SK-N-SH (cell line): ENCODE data around the gene NMNAT2. TPM values are rescaled to one million over a fixed set of nuclear protein-coding genes. Genes with fewer than 3 reads are reported as not detected.

Experiments used
- CTCF ChIA-PET: fragments of 300-600, 350-600 bp; formaldehyde crosslinking; extraction: SDS; loops from one replicate; lab custom pipeline; 2021; lab: Yijun Ruan, JAX
- POLR2A ChIA-PET: fragments of 350-600 bp; sonication (Branson Sonifier 250); formaldehyde crosslinking; extraction: SDS; loops from one replicate; lab custom pipeline; 2020; ENCODE audit warnings: antibody characterized with exemption, inconsistent platforms; lab: Yijun Ruan, JAX
- DNase-seq: peaks from one replicate; pipeline ENCODE4 v3.0.0; 2012
- H2AFZ ChIP-seq: fragments of 200-600 bp; sonication (generic); 2 replicates; pipeline ENCODE4 v1.8.1; 2016; ENCODE audit warnings: antibody characterized with exemption, mild to moderate bottlenecking, low read depth
- H3F3A ChIP-seq: fragments of 200-600 bp; sonication (generic); replicated peaks from 2 replicates; pipeline ENCODE3; 2016; ENCODE audit warnings: antibody characterized with exemption, mild to moderate bottlenecking; ENCODE audit not compliant: insufficient read depth
- H3K27ac ChIP-seq, 2 experiments: fragments of 200-500 bp in 1 of 2; fragments of 200-600 bp in 1 of 2; sonication (Bioruptor generic) in 1 of 2; sonication (generic), shearing (Covaris generic) in 1 of 2; 2 replicates each; pipeline versions ENCODE4 v1.5.1 to v1.6.1; 2014 to 2016; ENCODE audit warnings: low read depth in 2 of 2, inconsistent platforms in 1 of 2, low read length in 1 of 2, mild to moderate bottlenecking in 1 of 2, mixed read lengths in 1 of 2
- H3K27me3 ChIP-seq: fragments of 200-600 bp; sonication (generic), shearing (Covaris generic); 2 replicates; pipeline ENCODE4 v1.6.1; 2016; ENCODE audit warnings: mixed run types; ENCODE audit not compliant: insufficient read depth
- H3K36me3 ChIP-seq, 2 experiments: fragments of 200-500 bp in 1 of 2; fragments of 200-600 bp in 1 of 2; sonication (Bioruptor generic) in 1 of 2; sonication (generic) in 1 of 2; replicated peaks in 1 of 2; 2 replicates each; pipeline versions ENCODE3 to v1.5.1; 2014 to 2016; ENCODE audit warnings: low read length in 1 of 2, mild to moderate bottlenecking in 1 of 2; ENCODE audit not compliant: insufficient read depth in 2 of 2, control insufficient read depth in 1 of 2
- H3K4me1 ChIP-seq, 2 experiments: fragments of 200-500 bp in 1 of 2; fragments of 200-600 bp in 1 of 2; sonication (Bioruptor generic) in 1 of 2; sonication (generic), shearing (Covaris generic) in 1 of 2; 2 replicates each; pipeline versions ENCODE4 v1.5.1 to v1.6.1; 2014 to 2016; ENCODE audit warnings: low read depth in 1 of 2, low read length in 1 of 2, mixed run types in 1 of 2; ENCODE audit not compliant: insufficient read depth in 2 of 2, control insufficient read depth in 1 of 2
- H3K4me2 ChIP-seq: fragments of 200-600 bp; sonication (generic), shearing (Covaris generic); 2 replicates; pipeline ENCODE4 v1.6.1; 2017; ENCODE audit warnings: mixed run types
- H3K4me3 ChIP-seq, 2 experiments: fragments of 200-500 bp in 1 of 2; fragments of 200-600 bp in 1 of 2; sonication (Bioruptor generic) in 1 of 2; sonication (generic), shearing (Covaris generic) in 1 of 2; 2 replicates each; pipeline versions ENCODE4 v1.5.1 to v1.8.1; 2014 to 2016; ENCODE audit warnings: low read depth in 2 of 2, inconsistent platforms in 1 of 2, low read length in 1 of 2, mild to moderate bottlenecking in 1 of 2, mixed read lengths in 1 of 2, moderate library complexity in 1 of 2
- H3K79me2 ChIP-seq: fragments of 200-600 bp; sonication (generic); 2 replicates; pipeline ENCODE4 v1.8.1; 2017; ENCODE audit warnings: mild to moderate bottlenecking; ENCODE audit not compliant: insufficient read depth
- H3K9ac ChIP-seq: fragments of 200-600 bp; sonication (generic); 2 replicates; pipeline ENCODE4 v1.6.1; 2017; ENCODE audit warnings: mixed run types
- H3K9me2 ChIP-seq: fragments of 200-600 bp; sonication (generic); 2 replicates; pipeline ENCODE4 v1.6.1; 2017; ENCODE audit warnings: mixed run types
- H3K9me3 ChIP-seq: fragments of 200-600 bp; sonication (generic); 2 replicates; pipeline ENCODE4 v1.6.1; 2017; ENCODE audit warnings: mixed run types, mild to moderate bottlenecking, moderate library complexity
- H4K20me1 ChIP-seq: fragments of 200-600 bp; sonication (generic); 2 replicates; pipeline ENCODE4 v1.6.1; 2017; ENCODE audit warnings: mild to moderate bottlenecking, mixed run types; ENCODE audit not compliant: insufficient read depth
- CHD2 ChIP-seq: fragments of 150-350 bp; IDR thresholded peaks from 2 replicates; pipeline ENCODE4 v1.6.1; 2018; ENCODE audit warnings: low read length; ENCODE audit not compliant: partially characterized antibody
- EP300 ChIP-seq, 2 experiments: IDR thresholded peaks; 2 replicates each; pipeline versions ENCODE4 v1.4.0 to v1.6.1; 2012; ENCODE audit warnings: borderline replicate concordance in 1 of 2, low read depth in 1 of 2, low read length in 1 of 2
- EZH2phosphoT487 ChIP-seq: fragments of 200-600 bp; sonication (generic); IDR thresholded peaks from 2 replicates; pipeline ENCODE4 v1.6.1; 2017; ENCODE audit warnings: low read depth, mixed run types, mild to moderate bottlenecking, antibody characterized with exemption, moderate library complexity, borderline replicate concordance
- FOSL2 ChIP-seq: IDR thresholded peaks from 2 replicates; pipeline ENCODE4 v1.4.0; 2012; ENCODE audit warnings: low read depth, mild to moderate bottlenecking, moderate library complexity, borderline replicate concordance
- FOXJ3 ChIP-seq: sonication (generic); formaldehyde crosslinking; IDR thresholded peaks from 2 replicates; pipeline ENCODE4 v1.5.1; 2020; ENCODE audit warnings: mild to moderate bottlenecking, missing genetic modification reagents
- GABPA ChIP-seq: IDR thresholded peaks from 2 replicates; pipeline ENCODE4 v1.4.0; 2012; ENCODE audit warnings: low read depth, mild to moderate bottlenecking
- GATA2 ChIP-seq: sonication (generic); formaldehyde crosslinking; IDR thresholded peaks from 2 replicates; pipeline ENCODE4 v1.5.0; 2020; ENCODE audit warnings: mild to moderate bottlenecking, missing genetic modification reagents
- MAX ChIP-seq: IDR thresholded peaks from 2 replicates; pipeline ENCODE4 v1.4.0; 2012; ENCODE audit warnings: low read depth
- NFIC ChIP-seq: IDR thresholded peaks from 2 replicates; pipeline ENCODE4 v1.4.0; 2012; ENCODE audit warnings: borderline replicate concordance
- NRF1 ChIP-seq: IDR thresholded peaks from 2 replicates; pipeline ENCODE4 v1.6.1; 2012; ENCODE audit warnings: low read depth, mild to moderate bottlenecking, low read length
- PBX3 ChIP-seq: IDR thresholded peaks from 2 replicates; pipeline ENCODE4; 2012
- POLR2AphosphoS5 ChIP-seq: IDR thresholded peaks from 2 replicates; pipeline ENCODE4 v1.6.1; 2012; ENCODE audit warnings: low read depth, low read length
- RAD21 ChIP-seq: IDR thresholded peaks from 2 replicates; pipeline ENCODE4 v1.6.1; 2012; ENCODE audit warnings: mild to moderate bottlenecking, low read length
- RCOR1 ChIP-seq: fragments of 150-350 bp; IDR thresholded peaks from 2 replicates; pipeline ENCODE4 v1.6.1; 2017; ENCODE audit warnings: antibody characterized with exemption, low read length
- RFX5 ChIP-seq: IDR thresholded peaks from 2 replicates; pipeline ENCODE4 v1.6.1; 2012; ENCODE audit warnings: mild to moderate bottlenecking, improper control_type of control experiment, low read length
- RXRA ChIP-seq: IDR thresholded peaks from 2 replicates; pipeline ENCODE4 v1.4.0; 2012; ENCODE audit warnings: low read depth, mild to moderate bottlenecking, borderline replicate concordance
- SIN3A ChIP-seq: IDR thresholded peaks from 2 replicates; pipeline ENCODE4 v1.6.1; 2012; ENCODE audit warnings: low read depth, mild to moderate bottlenecking, low read length, moderate library complexity, borderline replicate concordance
- TCF12 ChIP-seq: IDR thresholded peaks from 2 replicates; pipeline ENCODE4 v1.4.0; 2012
- TEAD4 ChIP-seq: IDR thresholded peaks from 2 replicates; pipeline ENCODE4 v1.4.0; 2012; ENCODE audit warnings: mild to moderate bottlenecking, borderline replicate concordance; ENCODE audit not compliant: insufficient read depth
- YY1 ChIP-seq: IDR thresholded peaks from 2 replicates; pipeline ENCODE4 v1.4.0; 2012; ENCODE audit warnings: low read depth, mild to moderate bottlenecking
- WGBS: methylation state at CpG from one replicate; pipeline ENCODE4 v1.1.6; 2017; ENCODE audit warnings: low lambda C conversion rate; 5-methylcytosine and 5-hydroxymethylcytosine counted together
- polyA plus RNA-seq, 3 experiments: library from polyadenylated mRNA; depleted of rRNA; stranded (reverse); fragments of >200 nt; gene quantifications; 2 replicates each; pipeline ENCODE4 v1.2.3, GENCODE V29; 2012
- TF ChIP-seq, protein P1 (sequence below): fragments of 150-350 bp; IDR thresholded peaks from 2 replicates; pipeline ENCODE4 v1.6.1; 2017; ENCODE audit warnings: antibody characterized with exemption, low read length, low read depth, borderline replicate concordance
- TF ChIP-seq, protein P2 (sequence below): fragments of 200-600 bp; sonication (generic); IDR thresholded peaks from 2 replicates; pipeline ENCODE4 v1.6.1; 2017; ENCODE audit warnings: antibody characterized with exemption, mild to moderate bottlenecking, moderate library complexity
- TF ChIP-seq, protein P3 (sequence below): fragments of 150-350 bp; IDR thresholded peaks from 2 replicates; pipeline ENCODE4 v1.6.1; 2016; ENCODE audit warnings: mild to moderate bottlenecking, low read depth, low read length
- TF ChIP-seq, protein P4 (sequence below): IDR thresholded peaks from 2 replicates; pipeline ENCODE4 v1.4.0; 2012; ENCODE audit warnings: low read depth, borderline replicate concordance

The NMNAT2 gene
- polyA plus RNA-seq, 1 of the 3 experiments (the other 2 are of a cell fraction): 0.07 TPM

GRCh38 chr1:183463566-183463965 is 45.4 kb upstream of the NMNAT2 start:
- no peaks in the 10 kb centered on the region for H3K9me3 ChIP-seq
- H3K4me2 ChIP-seq: no peak overlapping the region
- no peak overlapping the region for H3K4me3 ChIP-seq
- POLR2A ChIA-PET: no interaction called here
- no peaks in the 10 kb centered on the region for H4K20me1 ChIP-seq
- H3K9ac ChIP-seq: no peak overlapping the region
- H3K79me2 ChIP-seq: no peaks in the 10 kb centered on the region
- H3F3A ChIP-seq: no peaks in the 10 kb centered on the region
- H3K4me1 ChIP-seq: no peaks in the 10 kb centered on the region; a peak in 1 of 4 replicates
- CTCF ChIA-PET: interaction anchor here (0.9 to 2.1 kb wide), 3 partner anchors 170 to 452 kb away, joined by 3 to 4 read pairs (median 3); no protein-coding TSS in a partner anchor
- TF ChIP-seq POLR2AphosphoS5 (no peak), FOXJ3 (CRISPR knock-in tag) (no peak), EP300 (IDR thresholded peaks at IDR 0.05; ENCODE audit: borderline replicate concordance in 1 of 2, low read depth in 1 of 2, low read length in 1 of 2) (no peak), TCF12 (no peak), PBX3 (no peak), NFIC (no peak), TEAD4 (no peak), NRF1 (no peak), GATA2 (CRISPR knock-in tag) (no peak), RCOR1 (no peak), FOSL2 (no peak), EZH2phosphoT487 (no peak)
- TF ChIP-seq, protein P1, sequence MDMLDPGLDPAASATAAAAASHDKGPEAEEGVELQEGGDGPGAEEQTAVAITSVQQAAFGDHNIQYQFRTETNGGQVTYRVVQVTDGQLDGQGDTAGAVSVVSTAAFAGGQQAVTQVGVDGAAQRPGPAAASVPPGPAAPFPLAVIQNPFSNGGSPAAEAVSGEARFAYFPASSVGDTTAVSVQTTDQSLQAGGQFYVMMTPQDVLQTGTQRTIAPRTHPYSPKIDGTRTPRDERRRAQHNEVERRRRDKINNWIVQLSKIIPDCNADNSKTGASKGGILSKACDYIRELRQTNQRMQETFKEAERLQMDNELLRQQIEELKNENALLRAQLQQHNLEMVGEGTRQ: no peak
- 42% methylated on average over 2 of the region's 2 CpGs for WGBS
- H3K9me2 ChIP-seq: no peaks in the 10 kb centered on the region
- no peaks in the 10 kb centered on the region for H3K27me3 ChIP-seq
- no peak overlapping the region for H2AFZ ChIP-seq
- DNase-seq: no peak
- no peaks in the 10 kb centered on the region for H3K36me3 ChIP-seq
- no peak overlapping the region for H3K27ac ChIP-seq

- Histone ChIP-seq H3K9me3 (no peaks in the 10 kb centered on the region), H3K4me3 (no peak overlapping the region), H3K27ac (no peak overlapping the region), H3K4me1 (no peaks in the 10 kb centered on the region; a peak in 1 of 4 replicates), H3K79me2 (no peaks in the 10 kb centered on the region), H2AFZ (no peak overlapping the region), H3K27me3 (no peaks in the 10 kb centered on the region), H3K9ac (no peak overlapping the region), H3K9me2 (no peaks in the 10 kb centered on the region), H4K20me1 (no peaks in the 10 kb centered on the region), H3F3A (no peaks in the 10 kb centered on the region), H3K4me2 (no peak overlapping the region), H3K36me3 (no peaks in the 10 kb centered on the region)
- CTCF ChIA-PET: interaction anchor here (2.1 kb wide), 1 partner anchor 172 kb away, joined by 4 read pairs; no protein-coding TSS in a partner anchor
- no peak for DNase-seq
- WGBS: 70% methylated on average over 1 of the region's 1 CpG
- POLR2A ChIA-PET: no interaction called here
- no peak for TF ChIP-seq RAD21
- TF ChIP-seq FOSL2: no peak
- TF ChIP-seq GABPA: no peak
- TF ChIP-seq, protein P2, sequence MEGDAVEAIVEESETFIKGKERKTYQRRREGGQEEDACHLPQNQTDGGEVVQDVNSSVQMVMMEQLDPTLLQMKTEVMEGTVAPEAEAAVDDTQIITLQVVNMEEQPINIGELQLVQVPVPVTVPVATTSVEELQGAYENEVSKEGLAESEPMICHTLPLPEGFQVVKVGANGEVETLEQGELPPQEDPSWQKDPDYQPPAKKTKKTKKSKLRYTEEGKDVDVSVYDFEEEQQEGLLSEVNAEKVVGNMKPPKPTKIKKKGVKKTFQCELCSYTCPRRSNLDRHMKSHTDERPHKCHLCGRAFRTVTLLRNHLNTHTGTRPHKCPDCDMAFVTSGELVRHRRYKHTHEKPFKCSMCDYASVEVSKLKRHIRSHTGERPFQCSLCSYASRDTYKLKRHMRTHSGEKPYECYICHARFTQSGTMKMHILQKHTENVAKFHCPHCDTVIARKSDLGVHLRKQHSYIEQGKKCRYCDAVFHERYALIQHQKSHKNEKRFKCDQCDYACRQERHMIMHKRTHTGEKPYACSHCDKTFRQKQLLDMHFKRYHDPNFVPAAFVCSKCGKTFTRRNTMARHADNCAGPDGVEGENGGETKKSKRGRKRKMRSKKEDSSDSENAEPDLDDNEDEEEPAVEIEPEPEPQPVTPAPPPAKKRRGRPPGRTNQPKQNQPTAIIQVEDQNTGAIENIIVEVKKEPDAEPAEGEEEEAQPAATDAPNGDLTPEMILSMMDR: no peak
- no peak for TF ChIP-seq MAX
- TF ChIP-seq SIN3A: no peak
- TF ChIP-seq, protein P3, sequence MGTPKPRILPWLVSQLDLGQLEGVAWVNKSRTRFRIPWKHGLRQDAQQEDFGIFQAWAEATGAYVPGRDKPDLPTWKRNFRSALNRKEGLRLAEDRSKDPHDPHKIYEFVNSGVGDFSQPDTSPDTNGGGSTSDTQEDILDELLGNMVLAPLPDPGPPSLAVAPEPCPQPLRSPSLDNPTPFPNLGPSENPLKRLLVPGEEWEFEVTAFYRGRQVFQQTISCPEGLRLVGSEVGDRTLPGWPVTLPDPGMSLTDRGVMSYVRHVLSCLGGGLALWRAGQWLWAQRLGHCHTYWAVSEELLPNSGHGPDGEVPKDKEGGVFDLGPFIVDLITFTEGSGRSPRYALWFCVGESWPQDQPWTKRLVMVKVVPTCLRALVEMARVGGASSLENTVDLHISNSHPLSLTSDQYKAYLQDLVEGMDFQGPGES: no peak
- TF ChIP-seq YY1: no peak
- no peak for TF ChIP-seq RFX5
- TF ChIP-seq, protein P4, sequence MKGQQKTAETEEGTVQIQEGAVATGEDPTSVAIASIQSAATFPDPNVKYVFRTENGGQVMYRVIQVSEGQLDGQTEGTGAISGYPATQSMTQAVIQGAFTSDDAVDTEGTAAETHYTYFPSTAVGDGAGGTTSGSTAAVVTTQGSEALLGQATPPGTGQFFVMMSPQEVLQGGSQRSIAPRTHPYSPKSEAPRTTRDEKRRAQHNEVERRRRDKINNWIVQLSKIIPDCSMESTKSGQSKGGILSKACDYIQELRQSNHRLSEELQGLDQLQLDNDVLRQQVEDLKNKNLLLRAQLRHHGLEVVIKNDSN: no peak
- TF ChIP-seq RXRA: no peak
- TF ChIP-seq CHD2: no peak
- TF ChIP-seq RCOR1: no peak
These were observed 43.2 kb upstream of the NMNAT2 start for GRCh38 chr1:183461350-183461749.
